ENCODE measurements around the gene VGLL4. TPM values are rescaled to one million over a fixed set of nuclear protein-coding genes. Genes with fewer than 3 reads are reported as not detected.

Gene VGLL4
- polyA plus RNA-seq, 3 donors, result 96.2 to 115 (median 106) TPM

DNA sequence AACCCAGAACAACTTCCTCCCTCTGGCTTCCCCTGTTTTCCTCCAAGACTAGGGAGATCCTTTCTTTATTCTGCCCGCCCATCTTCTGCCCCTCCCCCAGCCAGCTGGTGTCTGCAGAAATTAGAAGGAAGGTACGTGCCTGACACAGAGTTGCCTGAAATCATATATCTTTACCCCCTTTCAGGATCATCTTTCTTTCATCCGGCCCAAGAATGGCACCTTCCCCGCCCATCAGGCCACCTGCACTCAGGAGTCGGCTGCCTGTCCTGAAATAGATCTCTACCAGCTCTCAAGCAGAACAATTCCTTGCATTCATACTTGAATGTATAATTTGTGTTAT, 133.7 kb downstream of the VGLL4 start:
- DNase-seq, result no peak

DNA sequence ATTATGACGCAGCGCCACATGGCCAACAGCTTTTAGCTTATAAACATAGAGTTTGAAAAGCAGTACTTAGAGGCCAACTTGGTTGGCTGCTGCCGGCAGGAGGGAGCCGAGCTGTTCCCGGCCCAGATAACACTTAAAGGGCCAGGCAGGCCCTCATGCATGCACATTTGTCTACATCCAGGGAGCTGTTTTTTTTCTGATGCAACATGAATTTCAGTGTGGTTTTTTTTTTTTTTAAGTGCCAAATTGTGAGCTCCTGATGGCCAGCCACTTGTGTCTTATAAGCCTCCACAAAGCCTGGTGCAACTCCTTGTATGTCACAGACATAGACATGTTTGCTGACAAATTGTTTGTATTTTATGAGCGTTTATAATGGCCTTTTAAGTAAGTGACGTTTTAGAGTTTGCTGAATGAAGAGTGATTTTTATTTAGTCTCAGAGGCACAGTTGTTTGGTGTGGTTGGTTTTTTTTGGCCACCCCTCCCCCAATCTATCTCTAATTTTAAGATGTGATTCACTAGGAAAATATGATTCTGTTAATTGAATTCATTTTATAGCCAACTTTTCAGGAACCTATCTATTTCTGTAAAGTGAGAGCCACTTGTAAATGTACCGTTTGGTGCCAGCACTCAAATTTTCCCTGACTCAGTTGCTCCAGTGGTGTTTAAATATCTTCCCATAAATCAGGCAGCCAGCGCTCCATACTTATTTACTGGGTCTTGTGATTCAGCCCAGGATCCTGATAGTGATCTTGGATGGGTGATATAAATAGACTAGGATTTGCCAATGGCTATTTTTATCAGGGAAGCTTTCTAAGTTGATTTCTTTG, 134.3 kb downstream of the VGLL4 start:
- DNase-seq, result no peak

DNA sequence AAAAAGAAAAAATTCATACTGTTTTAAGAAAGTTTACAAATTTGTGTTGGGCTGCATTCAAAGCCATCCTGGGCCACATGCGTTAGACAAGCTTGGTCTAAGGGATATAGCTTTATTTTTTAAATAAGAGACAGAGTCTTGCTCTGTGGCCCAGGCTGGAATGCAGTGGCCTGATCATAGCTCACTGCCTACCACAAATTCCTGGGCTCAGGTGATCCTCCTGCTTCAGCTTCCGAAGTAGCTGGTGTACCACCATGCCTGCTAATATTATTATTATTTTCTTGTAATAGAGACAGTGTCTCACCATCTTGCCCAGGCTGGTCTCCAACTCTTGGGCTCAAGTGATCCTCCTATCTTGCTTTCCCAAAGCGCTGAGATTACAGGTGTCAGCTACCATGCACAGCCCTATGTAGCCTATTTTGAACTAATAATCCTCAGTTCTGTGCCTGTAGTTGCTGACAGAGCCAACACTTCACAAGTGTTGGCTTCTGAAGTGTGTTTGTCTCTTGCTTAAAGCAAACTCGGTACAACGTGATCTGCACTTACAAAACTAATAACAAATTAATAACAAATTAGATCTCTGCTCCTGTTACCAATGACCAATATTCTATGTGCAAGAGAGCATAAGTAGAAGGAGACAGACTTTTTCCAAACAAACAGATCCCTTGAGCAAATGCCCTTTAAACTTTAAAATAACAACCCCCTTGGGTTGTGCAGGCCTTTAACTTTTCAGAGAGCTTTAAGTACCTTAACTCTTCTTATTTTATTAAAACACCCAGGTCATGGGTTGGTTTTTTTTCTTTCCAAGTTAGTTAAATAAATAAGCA, 135.2 kb downstream of the VGLL4 start:
- DNase-seq, result no peak

DNA sequence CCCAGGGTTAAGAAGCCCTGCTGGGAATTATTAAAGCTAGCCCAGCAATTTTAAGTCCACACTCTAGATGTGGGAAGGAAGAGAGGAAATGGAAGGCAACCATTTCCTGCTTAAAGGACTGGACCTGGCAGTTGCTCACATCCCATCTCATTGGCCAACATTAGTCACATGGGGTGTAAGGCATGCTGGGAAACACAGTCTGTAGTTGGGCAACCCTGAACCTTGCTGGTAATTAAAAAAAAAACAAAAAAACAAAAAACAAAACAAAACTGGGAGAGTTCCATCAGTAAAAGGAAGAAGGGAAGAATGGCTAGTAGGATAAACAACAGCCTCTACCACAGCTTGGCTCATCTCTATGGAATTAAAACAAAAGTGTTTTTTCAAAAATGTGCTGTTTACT, 136.0 kb downstream of the VGLL4 start:
- DNase-seq, result no peak

Other genes with a start within 250 kb of the VGLL4 start
- gene TAMM41, start 203.0 kb upstream of the VGLL4 start, polyA plus RNA-seq (ENCODE audit: insufficient read length in 3 of 3), result 10 to 100 TPM; 19.6 to 20.8 (median 20.3) TPM